ENCODE results near the gene NGLY1.

GRCh38 chr3:25713341-25713985, 69.8 kb downstream of the NGLY1 start:
- TF ChIP-seq, protein P1, sequence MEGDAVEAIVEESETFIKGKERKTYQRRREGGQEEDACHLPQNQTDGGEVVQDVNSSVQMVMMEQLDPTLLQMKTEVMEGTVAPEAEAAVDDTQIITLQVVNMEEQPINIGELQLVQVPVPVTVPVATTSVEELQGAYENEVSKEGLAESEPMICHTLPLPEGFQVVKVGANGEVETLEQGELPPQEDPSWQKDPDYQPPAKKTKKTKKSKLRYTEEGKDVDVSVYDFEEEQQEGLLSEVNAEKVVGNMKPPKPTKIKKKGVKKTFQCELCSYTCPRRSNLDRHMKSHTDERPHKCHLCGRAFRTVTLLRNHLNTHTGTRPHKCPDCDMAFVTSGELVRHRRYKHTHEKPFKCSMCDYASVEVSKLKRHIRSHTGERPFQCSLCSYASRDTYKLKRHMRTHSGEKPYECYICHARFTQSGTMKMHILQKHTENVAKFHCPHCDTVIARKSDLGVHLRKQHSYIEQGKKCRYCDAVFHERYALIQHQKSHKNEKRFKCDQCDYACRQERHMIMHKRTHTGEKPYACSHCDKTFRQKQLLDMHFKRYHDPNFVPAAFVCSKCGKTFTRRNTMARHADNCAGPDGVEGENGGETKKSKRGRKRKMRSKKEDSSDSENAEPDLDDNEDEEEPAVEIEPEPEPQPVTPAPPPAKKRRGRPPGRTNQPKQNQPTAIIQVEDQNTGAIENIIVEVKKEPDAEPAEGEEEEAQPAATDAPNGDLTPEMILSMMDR (conservative IDR thresholded peaks at IDR 0.05; ENCODE audit: low read length), result no peak
- TF ChIP-seq EZH2phosphoT487 (IDR thresholded peaks at IDR 0.05; ENCODE audit: borderline replicate concordance, low read depth, low read length), result no peak
